ENCODE measurements around the gene CPT1C.

DNA sequence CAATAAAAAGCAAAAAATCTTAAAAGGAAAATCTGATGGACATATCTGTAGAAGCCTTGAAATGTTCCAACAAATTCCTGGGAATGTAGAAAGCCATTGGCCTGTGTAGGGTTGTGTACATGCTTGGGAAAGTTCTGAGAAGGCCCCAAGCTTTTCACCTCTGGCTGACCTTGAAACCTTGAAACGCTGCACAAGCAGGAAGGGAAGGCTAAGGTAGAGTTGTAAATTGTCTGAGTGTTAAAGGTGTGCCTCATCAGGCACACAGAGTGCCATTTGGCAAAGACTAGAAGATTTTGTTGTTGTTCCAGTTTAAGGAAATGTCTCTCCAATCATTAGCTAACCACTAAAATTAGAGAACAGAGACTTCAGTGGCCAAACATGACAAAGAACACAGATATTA is 61.8 kb downstream of the CPT1C start:
- TF ChIP-seq, protein P1, sequence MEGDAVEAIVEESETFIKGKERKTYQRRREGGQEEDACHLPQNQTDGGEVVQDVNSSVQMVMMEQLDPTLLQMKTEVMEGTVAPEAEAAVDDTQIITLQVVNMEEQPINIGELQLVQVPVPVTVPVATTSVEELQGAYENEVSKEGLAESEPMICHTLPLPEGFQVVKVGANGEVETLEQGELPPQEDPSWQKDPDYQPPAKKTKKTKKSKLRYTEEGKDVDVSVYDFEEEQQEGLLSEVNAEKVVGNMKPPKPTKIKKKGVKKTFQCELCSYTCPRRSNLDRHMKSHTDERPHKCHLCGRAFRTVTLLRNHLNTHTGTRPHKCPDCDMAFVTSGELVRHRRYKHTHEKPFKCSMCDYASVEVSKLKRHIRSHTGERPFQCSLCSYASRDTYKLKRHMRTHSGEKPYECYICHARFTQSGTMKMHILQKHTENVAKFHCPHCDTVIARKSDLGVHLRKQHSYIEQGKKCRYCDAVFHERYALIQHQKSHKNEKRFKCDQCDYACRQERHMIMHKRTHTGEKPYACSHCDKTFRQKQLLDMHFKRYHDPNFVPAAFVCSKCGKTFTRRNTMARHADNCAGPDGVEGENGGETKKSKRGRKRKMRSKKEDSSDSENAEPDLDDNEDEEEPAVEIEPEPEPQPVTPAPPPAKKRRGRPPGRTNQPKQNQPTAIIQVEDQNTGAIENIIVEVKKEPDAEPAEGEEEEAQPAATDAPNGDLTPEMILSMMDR (IDR thresholded peaks at IDR 0.05), result no peak
- no peak for TF ChIP-seq POLR2A (IDR thresholded peaks at IDR 0.05)

Data from esophagus squamous epithelium (tissue), 4 donors.